ENCODE measurements around the gene INAVA. TPM values are rescaled to one million over a fixed set of nuclear protein-coding genes. Genes with fewer than 3 reads are reported as not detected.

Gene INAVA
- total RNA-seq (2021) (41.2 to 47.9 TPM (median 47.6 TPM) in 3 replicates), Bru-seq, nascent RNA (percentile 74 among the genes with signal in this experiment)
- long read RNA-seq, experiment 1, full-length matches to known transcripts = 84 of 160 reads
- long read RNA-seq, experiment 1, partial matches to known transcripts = 35 of 160 reads
- long read RNA-seq, experiment 1, other reads (novel, unspliced or antisense) = 41 of 160 reads
- long read RNA-seq, experiment 2, full-length matches to known transcripts = 7 of 33 reads
- long read RNA-seq, experiment 2, partial matches to known transcripts = 20 of 33 reads
- long read RNA-seq, experiment 2, other reads (novel, unspliced or antisense) = 6 of 33 reads
- long read RNA-seq, experiment 3, partial matches to known transcripts = 0 of 1 reads
- long read RNA-seq, experiment 3, other reads (novel, unspliced or antisense) = 1 of 1 reads

GRCh38 chr1:200894712-200895442 is at the start of gene INAVA:
TSS of gene INAVA (plus strand) at chr1:200894900. CDS start at chr1:200898401, 3,501 bp downstream.
- CTCF ChIA-PET = interaction anchor here (0.6 to 4.8 kb wide), 11 partner anchors 12 to 336 kb away, joined by 3 to 23 read pairs (median 3); no protein-coding TSS in a partner anchor
- Mint-ChIP-seq H3K4me3 (peak within 1 kb of the TSS; percentile 88), H3K27ac (peak within 1 kb of the TSS; percentile 80), H3K4me1 (peaks cover 66% of the 10 kb centered on the region), H3K36me3 (peaks cover 20% of the 10 kb centered on the region), H3K9me3 (no peaks in the 10 kb centered on the region), H3K27me3 (ENCODE audit: low read depth) (no peaks in the 10 kb centered on the region)
- DNase-seq (ENCODE audit: low spot score) (no peak), ATAC-seq (0 out of 2 replicates have a peak, but pooled peaks have one; percentile 1)
- TF ChIP-seq FOXK1 (CRISPR knock-in tag; IDR thresholded peaks at IDR 0.05) = no peak
- no peak for TF ChIP-seq PRRX2 (CRISPR knock-in tag; IDR thresholded peaks at IDR 0.05)
- no peak for TF ChIP-seq STAT6 (CRISPR knock-in tag; conservative IDR thresholded peaks at IDR 0.05; ENCODE audit: low read depth)
- TF ChIP-seq NR2C2 (CRISPR knock-in tag; IDR thresholded peaks at IDR 0.05) = no peak
- TF ChIP-seq ESRRA (CRISPR knock-in tag; IDR thresholded peaks at IDR 0.05; ENCODE audit: borderline replicate concordance) = no peak
- no peak for TF ChIP-seq ZMAT4 (CRISPR knock-in tag; IDR thresholded peaks at IDR 0.05)
- POLR2A ChIA-PET = interaction anchor here (1.0 kb wide), 1 partner anchor 333 kb away, joined by 7 read pairs; no protein-coding TSS in a partner anchor

GRCh38 chr1:200845360-200845759 is 49.3 kb upstream of the INAVA start:
- Mint-ChIP-seq H3K4me1 (peaks cover 8% of the 10 kb centered on the region), H3K27me3 (ENCODE audit: low read depth) (no peaks in the 10 kb centered on the region), H3K36me3 (peaks cover 33% of the 10 kb centered on the region), H3K27ac (0 out of 2 replicates have a peak overlapping the region, but pooled peaks have one; percentile 49), H3K9me3 (no peaks in the 10 kb centered on the region), H3K4me3 (no peak overlapping the region)
- no peak for ATAC-seq
- ChIA-PET POLR2A (no interaction called here), CTCF (interaction anchor here (0.6 to 1.0 kb wide), 2 partner anchors 94 to 223 kb away, joined by 3 to 6 read pairs; no protein-coding TSS in a partner anchor)
- no peak for DNase-seq (ENCODE audit: low spot score)
- TF ChIP-seq AR (CRISPR knock-in tag; IDR thresholded peaks at IDR 0.05) (no peak), ATF2 (CRISPR knock-in tag; IDR thresholded peaks at IDR 0.05; ENCODE audit: borderline replicate concordance, low read depth) (no peak), E2F4 (CRISPR knock-in tag; IDR thresholded peaks at IDR 0.05; ENCODE audit: borderline replicate concordance, low read depth) (no peak), ERG (CRISPR knock-in tag; IDR thresholded peaks at IDR 0.05) (no peak), TEAD4 (CRISPR knock-in tag; IDR thresholded peaks at IDR 0.05) (no peak), SMAD4 (CRISPR knock-in tag; IDR thresholded peaks at IDR 0.05) (no peak), GABPB1 (CRISPR knock-in tag; IDR thresholded peaks at IDR 0.05) (no peak), SOX15 (CRISPR knock-in tag; IDR thresholded peaks at IDR 0.05) (no peak), USF2 (CRISPR knock-in tag; IDR thresholded peaks at IDR 0.05) (no peak), ZSCAN18 (CRISPR knock-in tag; IDR thresholded peaks at IDR 0.05) (no peak), CTCF (IDR thresholded peaks at IDR 0.05) (no peak)

Measured in WTC11 (cell line).